Erythroblast (primary cell): ENCODE measurements around the gene GCM1.

ENCODE experiments used
- DNase-seq, 2 experiments: peaks; one replicate each; lab custom pipeline; 2025; lab: John Stamatoyannopoulos, UW
- GATA1 ChIP-seq: IDR thresholded peaks from 2 replicates; pipeline ENCODE4 v1.6.1; 2011; ENCODE audit warnings: low read depth, mild to moderate bottlenecking, control low read depth, low read length, moderate library complexity
- POLR2A ChIP-seq: IDR thresholded peaks from 2 replicates; pipeline ENCODE4 v1.6.1; 2011; ENCODE audit warnings: mild to moderate bottlenecking, low read length

The GCM1 gene

DNA sequence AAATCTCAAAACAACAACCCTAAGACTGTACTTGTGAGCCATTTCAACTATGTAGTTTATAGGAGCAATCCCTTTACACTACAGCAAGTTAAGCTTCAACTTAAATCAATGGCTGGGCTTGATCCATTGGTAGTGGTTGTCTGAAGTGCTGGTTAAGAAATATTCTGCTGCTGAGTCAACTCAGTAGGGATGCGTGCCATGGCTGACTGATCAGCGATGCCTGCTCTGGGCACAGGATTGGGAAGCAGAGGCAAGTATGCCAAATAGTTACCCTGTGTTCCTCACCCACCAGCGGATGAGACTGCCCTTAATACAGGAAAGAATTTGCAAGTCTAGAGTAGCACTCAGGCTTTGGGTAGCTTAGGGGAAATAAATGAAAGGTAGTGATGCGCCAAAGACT is 41.5 kb downstream of the GCM1 start:
- no peak for TF ChIP-seq POLR2A
- no peak for TF ChIP-seq GATA1
- DNase-seq: no peak

- no peak for DNase-seq
- TF ChIP-seq POLR2A: no peak
- no peak for TF ChIP-seq GATA1
Observed at GRCh38 chr6:53104916-53105315, 43.7 kb downstream of the GCM1 start.

GRCh38 chr6:53103993-53104675 is 44.5 kb downstream of the GCM1 start:
- no peak for TF ChIP-seq GATA1
- no peak for TF ChIP-seq POLR2A
- peak; percentile 5 to 14 for DNase-seq

DNA sequence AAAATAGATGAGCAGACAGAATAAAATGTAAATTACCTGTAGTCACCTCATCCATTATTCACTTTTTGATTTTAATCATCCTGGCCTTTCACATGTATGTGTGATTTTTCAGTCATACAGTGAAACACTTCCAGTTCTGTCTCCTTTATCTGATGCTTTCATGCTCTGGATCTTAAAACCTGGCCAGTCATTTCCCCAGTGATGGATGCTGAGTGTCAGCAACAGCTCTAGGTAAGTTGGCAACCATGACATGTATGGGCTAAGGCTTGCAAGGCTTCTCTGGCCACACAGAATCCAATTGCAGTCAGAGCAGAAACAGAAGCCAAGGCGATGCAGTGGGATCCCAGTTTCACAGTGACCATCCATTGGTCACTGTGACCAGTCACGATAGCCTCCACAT is 47.6 kb downstream of the GCM1 start:
- no peak for DNase-seq
- TF ChIP-seq POLR2A (no peak), GATA1 (no peak)

DNA sequence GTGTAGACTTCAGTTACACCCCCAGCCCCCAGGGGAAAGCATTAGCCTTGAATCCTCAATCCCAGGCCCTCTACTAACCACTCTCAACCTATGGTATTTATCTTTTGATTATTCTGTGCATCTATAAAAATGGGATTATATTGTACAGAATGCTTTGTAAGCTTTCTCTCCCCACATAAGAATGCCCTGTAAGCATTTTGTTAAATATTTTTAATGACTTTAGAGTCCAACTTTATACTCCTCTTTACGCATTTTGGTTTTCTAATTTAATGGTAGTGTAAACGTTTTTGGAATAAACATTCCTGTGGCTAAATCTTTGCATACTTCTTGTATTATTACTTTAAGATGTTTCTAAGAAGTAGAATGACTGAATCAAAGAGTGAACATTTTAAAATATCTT is 48.1 kb downstream of the GCM1 start:
- TF ChIP-seq POLR2A (no peak), GATA1 (no peak)
- DNase-seq: no peak

DNA sequence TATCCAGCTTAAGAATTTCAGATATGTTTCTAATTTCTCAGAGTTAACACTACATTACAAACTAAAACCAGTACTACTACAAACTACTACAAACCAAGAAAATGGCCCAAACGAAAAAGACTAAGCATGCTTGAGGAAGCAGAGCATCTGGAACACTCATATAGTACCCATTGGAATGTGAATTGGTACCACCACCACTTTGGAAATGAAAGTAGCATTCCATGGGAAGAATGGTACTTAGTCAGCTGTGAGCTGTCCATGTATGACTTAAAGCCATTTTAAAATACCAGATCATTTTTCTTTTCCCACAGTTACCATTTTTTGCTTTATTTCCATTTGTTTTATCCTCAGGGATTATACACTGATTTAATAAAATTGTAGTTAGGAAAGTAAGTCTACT is 52.9 kb downstream of the GCM1 start:
- TF ChIP-seq GATA1 (no peak), POLR2A (no peak)
- no peak for DNase-seq

DNA sequence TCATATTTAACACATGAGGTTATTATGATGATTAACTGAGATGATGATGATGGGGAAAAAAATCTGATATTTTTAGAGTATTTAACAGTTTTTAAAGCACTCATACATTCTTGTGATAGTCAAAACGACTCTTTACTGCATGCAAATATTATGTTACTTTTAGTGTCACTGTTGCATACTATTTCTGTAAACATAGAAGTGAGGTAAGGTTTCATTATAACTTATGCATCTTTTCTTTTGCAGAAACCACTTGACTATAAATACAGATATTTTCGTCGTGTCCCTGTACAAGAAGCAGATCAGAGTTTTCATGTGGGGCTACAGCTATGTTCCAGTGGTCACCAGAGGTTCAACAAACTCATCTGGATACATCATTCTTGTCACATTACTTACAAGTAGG is 53.4 kb downstream of the GCM1 start:
- TF ChIP-seq GATA1 (no peak), POLR2A (no peak)
- DNase-seq: no peak

- TF ChIP-seq GATA1: no peak
- TF ChIP-seq POLR2A: no peak
- DNase-seq: no peak
Observed at GRCh38 chr6:53090576-53090975, 58.1 kb downstream of the GCM1 start.

GRCh38 chr6:53089948-53090347 is 58.7 kb downstream of the GCM1 start:
- DNase-seq: no peak
- TF ChIP-seq POLR2A: no peak
- TF ChIP-seq GATA1: no peak

DNA sequence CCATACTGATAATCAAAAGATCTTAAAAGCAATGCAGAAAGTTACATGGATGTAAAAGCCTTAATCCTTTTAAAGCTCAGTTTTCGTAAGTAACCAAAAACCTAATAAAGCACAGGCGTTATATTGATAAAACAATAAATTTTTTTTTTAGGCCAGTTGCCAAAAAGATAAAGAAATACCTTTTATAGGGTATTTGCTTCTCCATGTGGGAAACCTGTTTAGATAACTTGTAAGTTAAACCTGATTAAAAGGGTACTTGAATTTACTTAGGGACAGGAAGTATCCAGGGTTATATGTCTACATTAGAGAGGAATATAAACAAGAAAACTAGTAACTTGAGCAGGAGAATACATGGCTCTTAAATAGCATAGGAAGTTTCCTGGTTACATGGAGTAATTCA is 62.3 kb downstream of the GCM1 start:
- no peak for TF ChIP-seq POLR2A
- no peak for TF ChIP-seq GATA1
- DNase-seq: no peak

DNA sequence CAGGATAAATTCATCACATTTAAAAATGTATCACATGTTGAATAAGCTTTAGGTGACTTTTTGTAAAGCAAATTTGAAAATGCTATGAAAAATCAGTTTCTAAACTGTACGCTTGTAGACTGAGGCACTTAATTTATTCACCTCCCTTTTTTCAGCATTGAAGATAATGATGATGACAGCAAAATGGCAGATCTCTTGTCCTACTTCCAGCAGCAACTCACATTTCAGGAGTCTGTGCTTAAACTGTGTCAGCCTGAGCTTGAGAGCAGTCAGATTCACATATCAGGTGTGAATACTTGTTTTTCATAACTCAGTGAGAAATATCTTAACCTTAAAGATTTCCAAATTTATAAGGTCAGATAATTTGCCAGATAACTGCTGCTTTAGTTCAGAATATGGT is 67.8 kb downstream of the GCM1 start:
- TF ChIP-seq POLR2A: no peak
- no peak for DNase-seq
